ENCODE results near the gene KIFC1.

GRCh38 chr6:33437666-33438065 lies 46.0 kb downstream of the KIFC1 start:
- no peak for TF ChIP-seq POLR2A (IDR thresholded peaks at IDR 0.05)
- no peak for TF ChIP-seq POLR2AphosphoS5 (IDR thresholded peaks at IDR 0.05)
- TF ChIP-seq CTCF (IDR thresholded peaks at IDR 0.05), result no peak
